T-cell (primary cell): ENCODE data around the gene TSG101. TPM values are rescaled to one million over a fixed set of nuclear protein-coding genes. Genes with fewer than 3 reads are reported as not detected.
A peak's percentile ranks its signal among the peaks of the same experiment; 100 is the strongest.

ENCODE experiments used
- ATAC-seq, 4 experiments: fragments of 200-7000 bp in 3 of 4; fragments of 150-1000 bp in 1 of 4; cut with Tn5 transposase; replicated peaks in 1 of 4; 1 replicate in 3 of 4; 2 replicates in 1 of 4; pipeline ENCODE4 v1.10.0; 2021; ENCODE audit warnings: moderate library complexity in 3 of 4, mild to moderate bottlenecking in 2 of 4, moderate number of reproducible peaks in 1 of 4
- CTCF ChIA-PET, 2 donors: fragments of 300-600 bp; sonication (Branson Sonifier 250); formaldehyde crosslinking; loops; one replicate each; lab custom pipeline; 2022; ENCODE audit warnings: antibody characterized with exemption in 2 of 2; lab: Charles Lee
- POLR2A ChIA-PET, 2 donors: fragments of 300-600 bp; sonication (Branson Sonifier 250); formaldehyde crosslinking; loops; one replicate each; lab custom pipeline; 2022; ENCODE audit warnings: antibody characterized with exemption in 2 of 2; lab: Charles Lee
- DNase-seq, 35 experiments: peaks; one replicate each; pipeline versions ENCODE4 v3.0.0 to v3.0.0-alpha.2; 2013 to 2023
- H3K27ac ChIP-seq: one replicate; pipeline ENCODE4 v1.5.1; 2013; ENCODE audit warnings: low read length
- H3K27me3 ChIP-seq, 2 experiments: replicated peaks in 1 of 2; 1 replicate in 1 of 2; 2 replicates in 1 of 2; pipeline versions ENCODE4 v1.6.1 to v1.7.0; 2013; ENCODE audit warnings: low read length in 1 of 2, mixed read lengths in 1 of 2; ENCODE audit not compliant: control insufficient read depth in 2 of 2, insufficient read depth in 2 of 2; ENCODE audit errors: extremely low read depth in 1 of 2
- H3K36me3 ChIP-seq, 2 donors: 1 replicate in 1 of 2; 2 replicates in 1 of 2; pipeline versions ENCODE4 v1.6.1 to v1.7.0; 2013; ENCODE audit warnings: low read length in 1 of 2; ENCODE audit not compliant: control insufficient read depth in 2 of 2, insufficient read depth in 1 of 2; ENCODE audit errors: extremely low read depth in 1 of 2
- H3K4me1 ChIP-seq, 2 experiments: 1 replicate in 1 of 2; 2 replicates in 1 of 2; pipeline versions ENCODE4 v1.6.1 to v1.7.0; 2013; ENCODE audit warnings: low read length in 2 of 2, mixed read lengths in 1 of 2; ENCODE audit not compliant: insufficient read depth in 2 of 2, control insufficient read depth in 1 of 2; ENCODE audit errors: extremely low read depth in 1 of 2
- H3K4me3 ChIP-seq, 2 donors: 1 replicate in 1 of 2; 2 replicates in 1 of 2; pipeline versions ENCODE4 v1.5.1 to v1.7.0; 2013; ENCODE audit warnings: mild to moderate bottlenecking in 2 of 2, low read length in 1 of 2, moderate library complexity in 1 of 2; ENCODE audit not compliant: control insufficient read depth in 1 of 2; ENCODE audit errors: extremely low read depth in 1 of 2
- H3K9me3 ChIP-seq: 2 replicates; pipeline ENCODE4 v1.7.0; 2013
- H3K27ac Mint-ChIP-seq, 2 donors: one replicate each; pipeline ENCODE4 v1.8.0; 2020 to 2021; ENCODE audit warnings: mild to moderate bottlenecking in 2 of 2, mixed read lengths in 2 of 2
- H3K27me3 Mint-ChIP-seq, 2 donors: one replicate each; pipeline ENCODE4 v1.8.0; 2021 to 2022; ENCODE audit warnings: mixed read lengths in 2 of 2
- H3K36me3 Mint-ChIP-seq: one replicate; pipeline ENCODE4 v1.8.0; 2021; ENCODE audit warnings: mixed read lengths
- H3K4me1 Mint-ChIP-seq, 3 donors: one replicate each; pipeline ENCODE4 v1.8.0; 2020 to 2022; ENCODE audit warnings: mixed read lengths in 3 of 3, mild to moderate bottlenecking in 1 of 3
- H3K4me3 Mint-ChIP-seq, 3 donors: one replicate each; pipeline ENCODE4 v1.8.0; 2020 to 2022; ENCODE audit warnings: mild to moderate bottlenecking in 3 of 3, mixed read lengths in 3 of 3, moderate library complexity in 3 of 3
- H3K9me3 Mint-ChIP-seq, 3 donors: one replicate each; pipeline ENCODE4 v1.8.0; 2020 to 2022; ENCODE audit warnings: mixed read lengths in 3 of 3
- WGBS: methylation state at CpG from one replicate; pipeline ENCODE4 v1.1.5; 2013; ENCODE audit warnings: missing lambda C conversion rate; ENCODE audit not compliant: insufficient coverage; 5-methylcytosine and 5-hydroxymethylcytosine counted together
- total RNA-seq, 35 experiments: library from RNA in 6 of 35; stranded (reverse) in 6 of 35; fragments of 120-200 nt in 1 of 35; gene quantifications; one replicate each; pipeline versions ENCODE4 v1.2.1 to v1.2.4 and lab custom pipeline; 2013 to 2026

TSG101 gene
- 10 to 100 TPM; 13.6 to 38.8 (median 36.1) TPM for total RNA-seq
- total RNA-seq (2013), result 46.6 TPM
- 18.9 to 57.6 (median 33.7) reads per million in 29 experiments for total RNA-seq (lab: John Stamatoyannopoulos, UW)

- Mint-ChIP-seq H3K27me3 (peaks cover 0 to 2% of the 10 kb centered on the region in 2 donors), H3K4me3 (peak within 1 kb of the TSS; percentile 97 to 100 (median 100)), H3K9me3 (no peaks in the 10 kb centered on the region), H3K36me3 (peaks cover 25% of the 10 kb centered on the region), H3K4me1 (peaks cover 54 to 59% (median 56%) of the 10 kb centered on the region in 3 donors), H3K27ac (peak within 1 kb of the TSS; percentile 100)
- Histone ChIP-seq H3K4me1 (peaks cover 10 to 24% of the 10 kb centered on the region in 2 experiments), H3K27me3 (no peaks in the 10 kb centered on the region), H3K9me3 (no peaks in the 10 kb centered on the region), H3K36me3 (peaks cover 3 to 21% of the 10 kb centered on the region in 2 donors), H3K4me3 (peak within 1 kb of the TSS; percentile 84 to 94), H3K27ac (peak within 1 kb of the TSS; percentile 100)
- ChIA-PET POLR2A (interaction anchor here (0.6 to 2.6 kb wide), 15 partner anchors 22 to 513 kb away, joined by 3 to 20 read pairs (median 6); partner anchors contain the start of genes LDHA (in 2 of the 2), HPS5 (in 1 of the 2) and SPTY2D1 (in 1 of the 2)), CTCF (interaction anchor here (0.6 to 2.0 kb wide), 8 partner anchors 12 to 420 kb away, joined by 3 to 11 read pairs (median 4); partner anchors contain the start of genes SAAL1 (in 1 of the 2), SPTY2D1 (in 1 of the 2) and UEVLD (in 1 of the 2))
- ATAC-seq (peak; percentile 89 to 91 (median 90)), DNase-seq (peak; percentile 82 to 95 (median 89))
- under 1% methylated on average over 47 of the region's 57 CpGs for WGBS
Measured at GRCh38 chr11:18526521-18527296, at the start of gene TSG101. TSS of gene TSG101 (minus strand) at chr11:18526942. CDS start at chr11:18526816, 126 bp downstream.

- no peak for ATAC-seq
- DNase-seq, result no peak
- H3K4me3 ChIP-seq, result no peak overlapping the region
- Mint-ChIP-seq H3K27ac (no peak overlapping the region), H3K4me3 (no peak overlapping the region), H3K36me3 (peaks cover 43% of the 10 kb centered on the region), H3K27me3 (no peaks in the 10 kb centered on the region), H3K4me1 (peaks cover 8 to 18% (median 10%) of the 10 kb centered on the region in 3 donors), H3K9me3 (no peaks in the 10 kb centered on the region)
- H3K36me3 ChIP-seq, result no peaks in the 10 kb centered on the region
- POLR2A ChIA-PET, result no interaction called here
- H3K4me1 ChIP-seq, result no peaks in the 10 kb centered on the region
- no peaks in the 10 kb centered on the region for H3K27me3 ChIP-seq
- CTCF ChIA-PET, result no interaction called here
- WGBS, result no CpG with 5 or more reads among the region's 1 CpG
- H3K27ac ChIP-seq, result no peak overlapping the region
- no peaks in the 10 kb centered on the region for H3K9me3 ChIP-seq
Measured at GRCh38 chr11:18575361-18575760, 48.6 kb upstream of the TSG101 start.

- H3K27ac Mint-ChIP-seq, result peak overlapping the region in 1 of 2 donors; percentile 36
- no peaks in the 10 kb centered on the region for H3K27me3 ChIP-seq
- H3K9me3 Mint-ChIP-seq, result no peaks in the 10 kb centered on the region
- ChIA-PET CTCF (no interaction called here), POLR2A (interaction anchor here in 1 of 2 donors (0.7 kb wide), 1 partner anchor 394 kb away, joined by 3 read pairs; no protein-coding TSS in a partner anchor)
- DNase-seq, result no peak
- peaks cover 18% of the 10 kb centered on the region for H3K36me3 Mint-ChIP-seq
- no peaks in the 10 kb centered on the region for H3K27me3 Mint-ChIP-seq
- no peaks in the 10 kb centered on the region for H3K9me3 ChIP-seq
- ATAC-seq, result no peak
- peaks cover 0 to 7% of the 10 kb centered on the region in 2 donors for H3K36me3 ChIP-seq
- no peaks in the 10 kb centered on the region for H3K4me1 Mint-ChIP-seq
- H3K27ac ChIP-seq, result no peak overlapping the region
- no peaks in the 10 kb centered on the region for H3K4me1 ChIP-seq
- no peak overlapping the region for H3K4me3 ChIP-seq
- no CpG with 5 or more reads among the region's 3 CpGs for WGBS
- no peak overlapping the region for H3K4me3 Mint-ChIP-seq
Measured at GRCh38 chr11:18567081-18567480, 40.3 kb upstream of the TSG101 start.

- CTCF ChIA-PET, result interaction anchor here in 1 of 2 donors (0.7 kb wide), 1 partner anchor 557 kb away, joined by 8 read pairs; no protein-coding TSS in a partner anchor
- H3K4me1 ChIP-seq, result no peaks in the 10 kb centered on the region
- POLR2A ChIA-PET, result no interaction called here
- DNase-seq (no peak), ATAC-seq (no peak)
- no peaks in the 10 kb centered on the region for H3K9me3 ChIP-seq
- Mint-ChIP-seq H3K9me3 (no peaks in the 10 kb centered on the region), H3K36me3 (peaks cover 16% of the 10 kb centered on the region), H3K4me1 (no peaks in the 10 kb centered on the region), H3K4me3 (no peak overlapping the region), H3K27me3 (no peaks in the 10 kb centered on the region), H3K27ac (no peak overlapping the region)
- H3K27me3 ChIP-seq, result no peaks in the 10 kb centered on the region
- no peak overlapping the region for H3K27ac ChIP-seq
- H3K4me3 ChIP-seq, result no peak overlapping the region
- H3K36me3 ChIP-seq, result peaks cover 0 to 7% of the 10 kb centered on the region in 2 donors
Measured at GRCh38 chr11:18566406-18566805, 39.7 kb upstream of the TSG101 start.

GRCh38 chr11:18564149-18564548 lies 37.4 kb upstream of the TSG101 start:
- POLR2A ChIA-PET, result interaction anchor here in 1 of 2 donors (0.6 kb wide), 1 partner anchor 243 kb away, joined by 4 read pairs; the partner anchor contains the start of gene HPS5

GRCh38 chr11:18563090-18563730 lies 36.5 kb upstream of the TSG101 start:
- no peak overlapping the region for H3K27ac Mint-ChIP-seq
- ChIA-PET CTCF (no interaction called here), POLR2A (no interaction called here)
- 100% methylated on average over 1 of the region's 2 CpGs for WGBS
- Histone ChIP-seq H3K9me3 (no peaks in the 10 kb centered on the region), H3K4me1 (no peaks in the 10 kb centered on the region), H3K4me3 (no peak overlapping the region), H3K36me3 (peaks cover 0 to 7% of the 10 kb centered on the region in 2 donors), H3K27ac (no peak overlapping the region), H3K27me3 (no peaks in the 10 kb centered on the region)
- no peaks in the 10 kb centered on the region for H3K4me1 Mint-ChIP-seq
- H3K9me3 Mint-ChIP-seq, result no peaks in the 10 kb centered on the region
- peaks cover 6% of the 10 kb centered on the region for H3K36me3 Mint-ChIP-seq
- DNase-seq, result no peak
- no peak overlapping the region for H3K4me3 Mint-ChIP-seq
- no peaks in the 10 kb centered on the region for H3K27me3 Mint-ChIP-seq
- no peak for ATAC-seq

More at GRCh38 chr11:18564149-18564548, 37.4 kb upstream of the TSG101 start:
- H3K27me3 Mint-ChIP-seq, result no peaks in the 10 kb centered on the region
- CTCF ChIA-PET, result interaction anchor here in 1 of 2 donors (0.7 to 1.4 kb wide), 2 partner anchors 13 to 105 kb away, joined by 3 read pairs; no protein-coding TSS in a partner anchor
- Histone ChIP-seq H3K4me1 (no peaks in the 10 kb centered on the region), H3K36me3 (peaks cover 0 to 7% of the 10 kb centered on the region in 2 donors), H3K4me3 (no peak overlapping the region), H3K27ac (no peak overlapping the region), H3K27me3 (no peaks in the 10 kb centered on the region), H3K9me3 (no peaks in the 10 kb centered on the region)
- H3K9me3 Mint-ChIP-seq, result no peaks in the 10 kb centered on the region
- no peak overlapping the region for H3K27ac Mint-ChIP-seq
- H3K4me3 Mint-ChIP-seq, result no peak overlapping the region
- no peak for DNase-seq
- no peaks in the 10 kb centered on the region for H3K4me1 Mint-ChIP-seq
- no peak for ATAC-seq
- peaks cover 7% of the 10 kb centered on the region for H3K36me3 Mint-ChIP-seq
